Omental fat pad (tissue), 4 donors: ENCODE results near the gene DENND2A. TPM values are rescaled to one million over a fixed set of nuclear protein-coding genes. Genes with fewer than 3 reads are reported as not detected.
A peak's percentile ranks its signal among the peaks of the same experiment; 100 is the strongest.
"Not testable (repeated sequence)": the region's sequence is repeated elsewhere in the genome, so short reads cannot be mapped to it uniquely, and the experiment has no call there.

ENCODE experiments used
- ATAC-seq: fragments of 150-250 bp; one replicate; pipeline ENCODE4 v1.9.1; 2016; ENCODE audit warnings: mild to moderate bottlenecking, moderate library complexity; ENCODE audit not compliant: low FRiP score
- DNase-seq: peaks from one replicate; pipeline ENCODE4 v3.0.0-alpha.2; 2019; ENCODE audit warnings: low spot score
- CTCF ChIP-seq, 3 donors: fragments of 450-650 bp; IDR thresholded peaks; one replicate each; pipeline ENCODE4 v1.5.1; 2016 to 2017; ENCODE audit warnings: antibody characterized with exemption in 3 of 3, mild to moderate bottlenecking in 3 of 3, moderate library complexity in 2 of 3
- total RNA-seq, 4 donors: library from RNA; depleted of rRNA; stranded (reverse); fragments of >200 nt; gene quantifications; one replicate each; pipeline ENCODE4 v1.1.0, GENCODE V29; 2016

Gene DENND2A
- total RNA-seq, 4 donors from 2014 or later = 6.7 to 34.7 (median 15.7) TPM

- peak in 1 of 3 donors; percentile 68 for TF ChIP-seq CTCF (IDR thresholded peaks at IDR 0.05)
- ATAC-seq (peak; percentile 89), DNase-seq (peak; percentile 80)
These were observed 122.9 kb downstream of the DENND2A start for GRCh38 chr7:140517546-140518369.

- ATAC-seq (no peak), DNase-seq (no peak)
- TF ChIP-seq CTCF (IDR thresholded peaks at IDR 0.05) = no peak
These were observed 128.2 kb downstream of the DENND2A start for GRCh38 chr7:140512317-140513000.

- no peak for DNase-seq
- ATAC-seq = no peak
- no peak for TF ChIP-seq CTCF (IDR thresholded peaks at IDR 0.05)
These were observed 130.8 kb downstream of the DENND2A start for GRCh38 chr7:140509789-140510188.

GRCh38 chr7:140507556-140507955 is 133.1 kb downstream of the DENND2A start:
- not testable (repeated sequence) for ATAC-seq, DNase-seq

GRCh38 chr7:140506788-140507464 is 133.7 kb downstream of the DENND2A start:
- TF ChIP-seq CTCF (IDR thresholded peaks at IDR 0.05) = no peak
- ATAC-seq (no peak), DNase-seq (no peak)

- DNase-seq (no peak), ATAC-seq (no peak)
- no peak for TF ChIP-seq CTCF (IDR thresholded peaks at IDR 0.05)
These were observed 138.6 kb downstream of the DENND2A start for GRCh38 chr7:140501966-140502365.

GRCh38 chr7:140497807-140498206 is 142.8 kb downstream of the DENND2A start:
- ATAC-seq, DNase-seq: not testable (repeated sequence)
